NCI-H2107 treated with DMSO at 0.1 percent for 48 hours (cell line): ENCODE measurements around the gene OTOGL.
"Not testable (repeated sequence)": the region's sequence is repeated elsewhere in the genome, so short reads cannot be mapped to it uniquely, and the experiment has no call there.

Experiments
- DNase-seq: peaks from one replicate; lab custom pipeline; 2025; ENCODE audit not compliant: unreplicated experiment; lab: John Stamatoyannopoulos, UW

OTOGL gene

DNA sequence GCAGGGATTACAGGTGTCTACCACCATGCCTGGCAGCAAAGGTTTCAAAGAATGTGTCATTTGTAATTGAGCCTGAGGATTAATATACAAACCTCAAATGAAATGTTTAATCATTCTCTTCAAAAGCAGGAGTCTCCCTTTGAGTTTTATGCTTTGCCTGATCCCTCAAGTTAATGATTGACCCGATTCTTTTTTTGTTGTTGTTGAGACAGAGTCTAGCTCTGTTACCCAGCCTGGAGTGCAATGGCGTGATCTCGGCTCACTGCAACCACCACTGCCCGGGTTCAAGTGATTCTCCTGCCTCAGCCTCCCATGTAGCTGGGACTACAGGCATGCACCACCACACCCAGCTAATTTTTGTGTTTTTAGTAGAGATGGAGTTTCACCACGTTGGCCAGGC is 119.6 kb downstream of the OTOGL start:
- not testable (repeated sequence) for DNase-seq

DNA sequence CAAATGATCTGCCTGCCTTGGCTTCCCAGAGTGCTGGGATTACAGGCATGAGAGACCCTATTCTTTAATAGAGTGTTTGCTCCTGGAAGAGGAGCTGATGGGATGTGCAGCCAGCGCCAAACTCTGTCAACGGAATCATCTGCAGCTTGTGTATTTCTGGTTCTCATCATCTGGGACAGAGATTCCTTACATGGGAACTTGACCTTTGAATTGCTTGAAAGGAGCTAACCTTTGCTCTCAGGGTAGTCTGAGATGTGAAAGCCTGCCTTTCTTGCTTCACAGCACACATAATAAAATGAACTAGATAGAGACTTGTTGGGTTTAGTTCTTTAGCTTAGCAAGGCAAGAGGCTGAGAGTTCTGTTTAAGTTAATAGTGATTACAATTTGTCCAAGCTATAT is 120.0 kb downstream of the OTOGL start:
- no peak for DNase-seq

DNA sequence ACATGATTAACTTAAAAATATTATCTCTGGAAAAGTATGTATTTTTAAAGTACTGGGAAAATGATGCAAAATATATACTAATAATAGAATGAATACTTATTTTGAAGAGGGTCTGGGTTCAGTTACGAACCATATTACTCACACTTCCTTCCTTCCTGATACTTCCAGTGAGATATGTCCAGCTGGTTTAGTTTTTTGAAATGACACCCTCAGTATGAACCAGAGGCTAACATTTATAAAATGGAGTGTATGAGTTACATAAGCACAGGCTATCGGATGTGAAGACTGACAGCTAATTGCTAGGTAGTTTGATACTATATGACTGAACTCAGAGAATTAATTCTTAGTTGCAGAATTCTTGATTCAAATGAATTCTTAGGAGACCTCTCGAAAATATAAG is 122.9 kb downstream of the OTOGL start:
- DNase-seq: no peak

DNA sequence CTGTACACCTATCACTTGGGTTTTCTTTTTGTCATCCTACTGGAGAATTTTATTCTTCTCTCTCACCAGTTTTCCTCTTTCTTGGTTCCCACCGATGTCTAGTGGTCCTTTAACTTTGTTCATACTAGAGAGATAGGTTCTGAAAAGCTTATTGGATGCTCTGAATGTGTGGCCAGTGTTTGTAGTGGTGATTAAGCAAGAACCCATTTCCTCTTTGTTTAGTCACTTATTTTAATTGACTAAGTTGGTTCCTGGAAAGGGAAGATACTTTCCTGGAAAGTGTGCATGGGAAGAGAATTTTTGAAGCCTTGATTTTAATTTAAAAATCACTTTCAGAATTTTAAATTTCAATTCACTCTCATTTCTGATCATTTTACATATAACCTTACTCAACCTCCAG is 127.2 kb downstream of the OTOGL start:
- DNase-seq: no peak

DNA sequence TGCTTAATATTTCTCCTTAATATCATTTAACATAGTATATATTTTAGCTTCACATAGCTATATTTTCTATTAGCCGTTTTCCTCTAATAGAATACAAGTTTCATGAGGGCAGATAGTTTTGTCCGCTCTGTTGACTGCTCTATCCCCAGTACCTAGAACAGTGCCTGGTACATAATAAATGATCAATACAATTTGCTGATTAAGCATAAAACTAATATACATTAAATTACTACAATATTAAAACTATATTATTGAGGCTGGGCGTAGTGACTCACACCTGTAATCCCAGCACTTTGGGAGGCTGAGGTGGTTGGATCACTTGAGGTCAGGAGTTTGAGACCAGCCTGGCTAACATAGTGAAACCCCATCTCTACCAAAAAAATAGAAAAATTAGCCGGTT is 128.6 kb downstream of the OTOGL start:
- DNase-seq: not testable (repeated sequence)

DNA sequence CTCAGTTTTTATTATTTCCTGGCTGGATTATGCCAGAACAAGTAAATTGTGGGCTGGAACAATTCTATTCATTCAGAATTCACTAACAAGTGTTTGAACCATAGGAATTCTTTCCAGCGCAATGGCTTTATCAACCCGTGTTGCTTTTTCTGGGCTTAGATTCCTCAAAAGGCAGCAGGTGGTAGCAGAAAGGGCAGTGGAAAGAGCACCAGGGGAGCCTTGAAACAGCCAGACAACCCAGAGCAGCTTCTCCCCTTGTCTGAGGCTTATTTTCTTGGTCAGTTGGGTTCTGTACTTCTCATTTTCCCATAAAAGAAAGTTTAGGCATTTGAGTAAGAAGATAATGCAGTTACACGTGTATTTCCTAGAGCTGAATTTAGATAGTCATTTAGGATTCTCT is 130.7 kb downstream of the OTOGL start:
- no peak for DNase-seq

DNA sequence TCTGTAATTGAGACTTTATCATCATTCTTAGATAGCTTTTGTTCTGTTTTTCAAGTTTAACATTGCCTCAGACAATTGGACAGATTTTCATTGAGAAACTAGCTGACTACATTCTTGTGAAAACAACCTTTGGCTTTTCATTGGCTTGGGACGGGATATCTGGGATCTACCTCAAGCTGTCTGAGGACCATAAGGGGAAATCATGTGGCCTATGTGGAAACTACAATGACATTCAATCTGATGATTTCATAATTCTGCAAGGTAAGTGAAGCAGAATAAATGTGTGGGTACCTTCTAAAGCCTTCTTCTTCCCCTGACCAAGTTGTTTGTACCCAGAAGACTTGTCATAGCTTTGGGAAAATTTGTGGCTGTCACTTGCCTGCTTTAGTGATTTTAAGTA is 133.5 kb downstream of the OTOGL start:
- DNase-seq: no peak

DNA sequence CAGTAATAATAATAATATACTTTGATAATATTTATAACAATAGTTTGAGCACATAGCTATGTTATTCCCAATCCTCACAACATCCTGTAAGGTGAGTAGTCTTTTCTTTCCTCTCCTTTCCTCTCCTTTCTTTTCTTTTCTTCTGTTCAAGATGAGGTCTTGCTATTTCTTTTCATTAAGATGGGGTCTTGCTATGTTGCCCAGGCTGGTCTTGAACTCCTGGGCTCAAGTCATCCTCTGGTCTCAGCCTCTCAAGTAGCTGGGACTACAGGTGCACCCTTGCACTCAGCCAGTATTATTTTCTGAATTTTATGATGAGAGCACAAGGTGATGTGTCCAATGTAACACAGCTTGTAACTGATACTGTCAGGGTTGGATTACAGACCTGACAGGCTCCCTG is 134.6 kb downstream of the OTOGL start:
- peak; percentile 43 for DNase-seq

DNA sequence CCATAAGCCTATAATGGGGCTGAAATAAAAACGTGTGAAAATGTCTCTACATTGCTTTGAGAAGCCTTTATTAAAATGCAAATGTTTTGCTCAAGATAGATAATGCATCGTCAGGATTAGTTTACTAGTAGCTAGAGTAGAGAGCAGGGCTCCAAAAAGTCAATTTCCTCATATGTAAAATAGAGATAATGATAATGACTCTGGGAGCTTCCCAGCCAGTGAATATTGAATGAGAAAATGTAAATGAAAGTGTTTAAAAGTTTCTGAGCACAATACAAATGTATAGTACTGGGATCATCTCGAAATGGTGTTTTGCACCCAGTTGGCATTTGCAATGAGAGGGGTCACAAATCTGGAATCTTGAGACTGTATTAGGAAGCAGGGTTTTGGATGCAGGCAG is 135.3 kb downstream of the OTOGL start:
- DNase-seq: no peak

DNA sequence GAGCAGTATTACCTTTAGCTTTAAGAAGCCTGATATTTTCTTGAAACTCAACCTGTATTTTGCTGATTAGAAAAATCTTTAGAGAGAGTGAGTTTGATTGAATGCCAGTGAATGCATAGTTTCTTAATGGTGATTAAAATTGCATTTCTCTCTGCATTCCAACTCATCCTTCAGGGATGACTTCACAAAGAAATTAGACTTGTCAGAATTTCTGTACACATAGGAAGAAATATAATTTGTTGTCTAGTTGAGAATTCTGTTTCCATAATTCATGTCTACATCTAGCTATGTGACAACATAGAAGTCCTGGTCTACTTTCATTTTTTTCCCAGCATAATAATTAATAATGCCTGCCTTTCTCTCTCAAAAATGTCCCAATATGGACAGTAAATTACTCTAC is 136.6 kb downstream of the OTOGL start:
- no peak for DNase-seq

DNA sequence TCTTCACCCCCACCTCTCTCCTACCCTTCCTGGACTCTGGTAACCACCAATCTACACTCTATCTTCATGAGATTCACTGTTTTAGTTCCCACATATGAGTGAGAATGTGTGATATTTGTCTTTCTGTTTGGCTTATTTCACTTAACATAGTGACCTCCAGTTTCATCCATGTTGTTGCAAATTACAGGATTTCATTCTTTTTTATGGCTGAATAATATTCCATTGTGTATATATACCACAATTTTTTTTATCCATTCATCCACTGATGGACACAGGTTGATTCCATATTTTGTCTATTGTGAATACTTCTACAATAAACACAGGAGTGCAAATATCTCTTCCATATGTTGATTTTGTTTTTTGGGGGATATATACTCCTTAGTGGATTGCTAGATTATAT is 140.5 kb downstream of the OTOGL start:
- no peak for DNase-seq

DNA sequence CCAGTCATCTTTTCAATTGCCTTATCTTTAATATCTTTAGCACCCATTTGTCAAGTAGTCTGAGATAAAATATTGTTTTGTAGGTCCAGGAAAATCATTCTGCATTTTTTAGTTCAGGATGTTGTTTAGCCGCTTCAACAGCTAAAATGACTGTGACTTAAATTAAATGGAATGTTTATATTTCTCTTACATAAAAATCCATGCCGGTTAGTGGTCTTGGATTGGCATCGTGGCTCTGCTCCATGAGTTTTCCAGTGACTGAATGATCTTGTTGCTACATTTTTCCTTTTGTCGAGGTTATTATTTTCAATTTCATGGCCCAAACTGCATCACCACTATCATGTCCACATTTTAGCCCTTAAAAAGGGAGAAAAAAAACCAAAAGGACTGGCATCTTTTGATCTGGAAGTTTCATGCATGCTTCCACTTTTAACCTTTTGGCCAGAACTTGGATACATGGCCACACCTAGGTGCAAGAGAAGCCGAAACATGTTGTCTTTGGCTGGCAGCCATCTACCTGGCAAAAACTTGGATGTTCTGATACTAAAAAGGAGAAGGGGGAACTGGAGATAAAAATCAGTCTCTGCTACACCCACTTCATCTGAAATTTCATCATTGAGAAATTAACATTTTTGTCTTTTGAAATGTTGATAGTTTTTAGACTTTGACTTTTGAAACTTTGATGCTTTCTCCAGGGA is 142.4 kb downstream of the OTOGL start:
- no peak for DNase-seq

DNA sequence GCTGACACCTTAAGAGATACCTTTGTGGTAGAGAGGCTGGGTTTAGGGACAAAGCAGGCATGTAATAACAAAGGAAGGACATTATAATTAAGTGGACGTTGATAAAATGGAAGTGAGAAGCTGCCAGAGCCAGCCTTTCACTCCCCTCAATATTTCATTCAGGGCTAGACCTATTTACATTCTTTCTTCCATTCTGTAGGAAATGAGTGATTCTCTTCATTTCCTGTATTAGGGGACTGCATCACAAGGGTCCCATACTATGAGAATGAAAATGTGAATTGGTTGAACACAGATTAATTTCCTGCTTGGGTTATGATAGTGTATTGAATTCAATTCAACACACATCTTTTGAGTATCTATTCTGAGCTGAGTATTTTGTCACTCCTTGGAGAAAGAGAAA is 143.0 kb downstream of the OTOGL start:
- no peak for DNase-seq

DNA sequence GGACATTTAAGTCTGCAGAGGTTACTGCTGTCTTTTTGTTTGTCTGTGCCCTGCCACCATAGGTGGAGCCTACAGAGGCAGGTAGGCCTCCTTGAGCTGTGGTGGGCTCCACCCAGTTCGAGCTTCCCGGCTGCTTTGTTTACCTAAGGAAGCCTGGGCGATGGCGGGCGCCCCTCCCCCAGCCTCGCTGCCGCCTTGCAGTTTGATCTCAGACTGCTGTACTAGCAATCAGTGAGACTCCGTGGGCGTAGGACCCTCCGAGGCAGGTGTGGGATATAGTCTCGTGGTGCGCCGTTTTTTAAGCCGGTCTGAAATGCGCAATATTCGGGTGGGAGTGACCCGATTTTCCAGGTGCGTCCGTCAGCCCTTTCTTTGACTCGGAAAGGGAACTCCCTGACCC is 150.2 kb downstream of the OTOGL start:
- not testable (repeated sequence) for DNase-seq

DNA sequence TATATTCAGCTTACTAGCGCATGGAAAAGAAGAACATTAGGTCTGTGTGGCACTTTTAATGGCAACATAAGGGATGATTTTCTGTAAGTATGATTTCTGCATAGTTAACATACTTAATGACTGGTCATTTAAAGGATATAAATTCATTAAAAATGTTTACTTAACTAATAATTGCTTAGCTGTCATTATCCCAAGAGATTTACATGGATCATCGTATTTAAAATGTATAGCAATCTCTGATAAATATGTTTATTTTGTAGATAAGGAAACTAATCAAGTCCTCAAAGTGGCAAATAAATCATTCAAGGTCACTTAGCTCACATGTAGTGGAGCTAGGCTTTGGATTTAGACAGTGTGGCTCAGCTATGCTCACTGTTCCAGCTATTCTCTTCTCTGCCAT is 158.6 kb downstream of the OTOGL start:
- no peak for DNase-seq

DNA sequence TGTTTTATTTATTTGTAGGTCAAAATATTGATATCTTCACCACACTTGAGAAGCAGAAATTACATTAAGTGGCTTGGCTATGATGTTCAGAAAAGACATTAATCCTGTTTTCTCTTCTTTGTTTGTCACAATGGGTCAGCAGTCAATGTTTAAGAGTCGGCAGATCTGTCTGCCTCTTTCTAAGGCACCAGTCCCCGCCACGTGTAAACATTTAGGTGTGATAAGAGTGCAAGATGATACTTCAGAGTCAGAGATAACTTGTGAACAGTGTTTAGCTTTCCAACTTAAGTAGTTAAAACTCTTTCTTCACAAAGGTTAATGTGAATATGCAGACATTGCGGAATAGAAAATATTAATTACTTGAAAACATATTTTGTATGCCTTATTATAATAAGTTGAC is 160.9 kb downstream of the OTOGL start:
- DNase-seq: no peak

DNA sequence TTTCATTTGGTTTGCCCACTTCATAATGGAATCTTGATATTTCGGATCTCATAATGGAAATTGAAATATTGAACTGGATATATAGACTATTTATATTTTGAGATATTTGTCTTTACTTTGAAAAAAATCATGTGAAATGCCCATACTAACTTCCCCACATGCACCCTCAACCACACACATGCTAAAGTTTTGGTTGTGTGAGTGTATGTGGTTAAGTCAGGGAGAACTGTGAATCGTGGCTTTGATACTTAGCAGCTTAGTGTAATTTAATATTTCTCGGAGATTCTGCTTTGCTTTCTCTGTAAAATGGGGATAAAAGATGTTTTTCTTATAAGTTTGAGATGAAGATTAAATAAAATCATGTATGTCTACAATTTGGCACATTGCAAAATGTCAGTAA is 162.1 kb downstream of the OTOGL start:
- DNase-seq: no peak

DNA sequence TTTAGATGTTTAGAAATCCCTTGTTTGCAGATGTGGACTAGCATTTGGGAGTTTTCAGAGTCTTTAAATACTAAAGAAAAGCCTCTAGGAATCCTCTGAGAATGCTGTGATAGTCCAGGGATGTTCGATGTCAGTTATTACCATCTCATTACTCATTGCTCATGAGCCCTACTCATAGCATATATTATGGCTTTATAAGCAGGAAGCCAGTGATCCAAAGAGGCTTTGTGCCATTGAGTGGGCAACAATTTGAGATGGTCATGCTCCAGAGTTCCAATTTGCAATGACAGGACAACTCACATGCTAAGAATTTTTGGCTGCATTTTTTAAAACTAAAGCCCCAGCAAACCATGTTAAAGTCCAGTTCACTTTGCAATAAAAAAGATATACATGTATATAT is 163.0 kb downstream of the OTOGL start:
- no peak for DNase-seq

DNA sequence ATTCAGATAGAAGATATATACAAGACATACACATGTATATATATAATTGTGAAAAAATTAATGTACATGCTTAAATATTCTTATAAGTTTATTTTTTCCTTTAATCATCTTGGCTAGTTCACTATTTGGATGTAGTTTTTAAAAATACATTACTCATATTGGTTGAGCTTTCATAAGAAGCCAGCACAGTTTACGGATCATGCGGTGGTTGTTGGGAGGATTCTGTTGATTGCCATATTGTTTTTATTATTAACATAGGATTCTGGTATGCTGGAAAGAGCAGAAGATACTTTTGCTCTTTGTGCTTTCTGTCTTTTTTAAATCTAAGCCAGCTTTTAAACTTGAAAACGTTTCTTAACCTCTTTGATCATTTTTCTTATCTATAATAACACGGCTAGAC is 163.4 kb downstream of the OTOGL start:
- no peak for DNase-seq

DNA sequence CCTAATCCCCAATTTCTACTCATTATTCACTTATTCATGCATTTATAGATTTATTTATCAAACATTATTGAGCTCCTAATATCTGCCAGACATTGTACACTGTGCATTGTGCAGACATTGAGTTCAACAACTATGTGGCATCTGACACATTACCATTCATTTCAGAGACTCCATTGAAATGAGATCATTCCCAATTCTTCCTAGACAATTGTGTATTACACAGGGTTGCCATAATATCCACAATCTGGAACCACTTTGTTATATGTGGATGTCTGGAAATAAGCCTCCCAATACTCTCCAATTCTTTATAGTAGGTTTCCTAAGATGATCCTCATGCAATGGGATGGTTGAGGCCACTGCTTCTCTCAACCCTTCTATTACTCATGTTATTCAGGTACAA is 165.0 kb downstream of the OTOGL start:
- DNase-seq: no peak

DNA sequence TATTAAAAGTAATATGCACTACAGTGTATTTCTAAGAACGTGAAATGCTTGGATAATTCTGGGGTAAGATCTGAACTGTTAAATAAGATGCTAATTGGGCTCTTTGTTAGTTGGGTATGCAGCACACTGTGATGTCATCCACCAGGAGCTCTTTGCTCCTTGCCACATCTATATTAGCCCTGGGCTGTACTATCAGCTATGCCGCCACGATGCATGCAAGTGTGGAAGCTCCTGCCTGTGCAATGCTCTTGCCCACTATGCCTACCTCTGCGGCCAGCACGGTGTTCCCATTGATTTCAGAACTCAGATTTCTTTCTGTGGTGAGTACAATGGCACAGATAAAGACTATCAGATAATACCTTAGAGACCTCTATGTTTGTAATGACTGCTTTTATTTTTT is 165.6 kb downstream of the OTOGL start:
- no peak for DNase-seq

DNA sequence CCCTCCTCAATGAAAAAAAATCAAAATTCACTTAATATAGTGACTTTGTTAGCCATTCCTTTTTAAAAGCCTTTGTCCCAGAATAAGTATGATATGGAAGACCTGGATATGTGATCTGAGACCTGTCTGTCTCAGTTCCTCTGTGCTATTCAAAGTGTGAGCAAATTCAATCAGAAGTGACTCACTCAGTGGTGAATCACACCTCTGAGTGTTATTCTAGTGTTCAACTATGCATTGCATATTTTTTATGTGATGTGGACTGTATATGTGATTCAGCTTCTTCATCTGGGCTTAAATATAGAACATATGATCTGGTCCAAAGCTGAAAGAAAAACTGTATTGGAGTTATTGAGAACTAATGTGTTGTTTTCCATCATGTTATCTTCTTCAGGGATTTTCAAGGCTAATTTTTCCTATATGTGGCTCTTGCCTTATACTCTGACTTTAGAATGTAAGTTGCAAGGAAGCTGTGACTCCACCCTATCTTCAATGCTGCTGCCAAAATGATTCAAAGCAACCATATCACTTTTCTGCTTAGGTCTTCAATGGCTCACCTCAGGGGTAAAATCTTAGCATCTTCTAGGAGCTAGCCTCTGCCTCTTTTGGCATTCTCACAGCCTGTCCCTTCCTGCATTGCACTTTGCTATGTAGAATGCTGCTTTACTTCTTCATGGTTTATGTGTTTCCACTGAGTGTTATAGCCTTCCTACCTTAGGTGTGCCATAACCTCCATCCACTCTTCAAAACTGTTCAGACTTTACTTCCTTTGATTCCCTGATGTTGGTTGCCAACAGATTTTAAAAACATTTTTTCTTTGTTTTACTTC is 169.8 kb downstream of the OTOGL start:
- DNase-seq: no peak
